GM20000 (cell line): Measurements from ENCODE around the gene DYNLT2.

Experiments used
- DNase-seq: peaks from one replicate; pipeline ENCODE4 v3.0.0; 2012; ENCODE audit warnings: low spot score
- CTCF ChIP-seq: IDR thresholded peaks from 2 replicates; pipeline ENCODE4 v1.5.1; 2012; ENCODE audit warnings: mild to moderate bottlenecking, control low read depth; ENCODE audit errors: extremely low read depth, missing control alignments

The DYNLT2 gene

GRCh38 chr6:169788809-169789145, 37.4 kb upstream of the DYNLT2 start:
- no peak for DNase-seq
- TF ChIP-seq CTCF: no peak

GRCh38 chr6:169787797-169788196, 36.4 kb upstream of the DYNLT2 start:
- no peak for DNase-seq
- TF ChIP-seq CTCF: no peak

GRCh38 chr6:169786349-169786748, 35.0 kb upstream of the DYNLT2 start:
- DNase-seq: no peak
- no peak for TF ChIP-seq CTCF

- TF ChIP-seq CTCF: no peak
- no peak for DNase-seq
These were observed 34.2 kb upstream of the DYNLT2 start for GRCh38 chr6:169785566-169785965.

GRCh38 chr6:169784821-169785340, 33.5 kb upstream of the DYNLT2 start:
- no peak for DNase-seq
- no peak for TF ChIP-seq CTCF

GRCh38 chr6:169783971-169784820, 32.8 kb upstream of the DYNLT2 start:
- DNase-seq: no peak
- no peak for TF ChIP-seq CTCF

- no peak for TF ChIP-seq CTCF
- DNase-seq: no peak
These were observed 32.0 kb upstream of the DYNLT2 start for GRCh38 chr6:169783401-169783800.
